Activated naive CD4-positive, alpha-beta T cell treated with anti-CD3 and anti-CD28 coated beads for 36 hours (primary cell): ENCODE data around the gene FEM1C. TPM values are rescaled to one million over a fixed set of nuclear protein-coding genes. Genes with fewer than 3 reads are reported as not detected.

Experiments used
- CTCF ChIA-PET: fragments of 350-600 bp; sonication (Branson Sonifier 250); formaldehyde crosslinking; loops from one replicate; lab custom pipeline; 2021; ENCODE audit warnings: antibody characterized with exemption; lab: Charles Lee
- DNase-seq: peaks from one replicate; pipeline ENCODE4 v3.0.0-alpha.2; 2020
- H3K27ac Mint-ChIP-seq: one replicate; pipeline ENCODE4 v1.8.0; 2021; ENCODE audit warnings: mild to moderate bottlenecking, mixed read lengths
- H3K27me3 Mint-ChIP-seq: one replicate; pipeline ENCODE4 v1.8.0; 2021; ENCODE audit warnings: low read depth, mixed read lengths
- H3K36me3 Mint-ChIP-seq: one replicate; pipeline ENCODE4 v1.8.0; 2021; ENCODE audit warnings: low read depth, mixed read lengths
- H3K4me1 Mint-ChIP-seq: one replicate; pipeline ENCODE4 v1.8.0; 2021; ENCODE audit warnings: low read depth, mixed read lengths
- H3K4me3 Mint-ChIP-seq: one replicate; pipeline ENCODE4 v1.8.0; 2021; ENCODE audit warnings: mild to moderate bottlenecking, moderate library complexity, mixed read lengths
- H3K9me3 Mint-ChIP-seq: one replicate; pipeline ENCODE4 v1.8.0; 2021; ENCODE audit warnings: mixed read lengths
- intact Hi-C: fragments of 100-400 bp; cut with micrococcal nuclease; formaldehyde crosslinking; loops from one replicate; pipeline ENCODE4 v1.15.1; 2023
- total RNA-seq, 2 experiments: library from RNA; stranded (reverse); gene quantifications; one replicate each; pipeline ENCODE4 v1.2.3, GENCODE V29; 2021

FEM1C gene
- total RNA-seq, 2 experiments from 2014 or later: 9.7 to 10.0 TPM

DNA sequence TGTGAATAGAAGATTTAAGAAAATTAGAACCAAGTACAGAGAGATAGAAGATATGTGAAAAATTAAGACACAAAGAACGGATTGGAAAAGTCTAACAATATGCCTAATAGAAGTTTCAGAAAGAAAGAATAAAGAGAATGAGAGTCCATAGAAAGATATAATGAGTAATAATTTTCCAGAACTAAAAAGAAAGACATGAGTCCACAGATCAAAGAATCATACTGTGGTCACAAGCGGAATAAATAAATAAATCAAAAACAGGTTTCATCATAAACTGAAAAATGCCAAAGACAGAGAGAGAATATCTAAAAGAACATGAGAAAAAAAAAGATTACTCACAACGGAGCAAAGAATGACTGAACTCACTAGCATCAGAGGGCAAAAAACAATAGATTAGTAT, 32.9 kb downstream of the FEM1C start:
- Mint-ChIP-seq H3K4me1 (no peaks in the 10 kb centered on the region), H3K36me3 (no peaks in the 10 kb centered on the region), H3K4me3 (no peak overlapping the region), H3K27me3 (no peaks in the 10 kb centered on the region), H3K9me3 (peaks cover 2% of the 10 kb centered on the region), H3K27ac (no peak overlapping the region)
- DNase-seq: no peak
- intact Hi-C loops: no loop called here
- CTCF ChIA-PET: no interaction called here

DNA sequence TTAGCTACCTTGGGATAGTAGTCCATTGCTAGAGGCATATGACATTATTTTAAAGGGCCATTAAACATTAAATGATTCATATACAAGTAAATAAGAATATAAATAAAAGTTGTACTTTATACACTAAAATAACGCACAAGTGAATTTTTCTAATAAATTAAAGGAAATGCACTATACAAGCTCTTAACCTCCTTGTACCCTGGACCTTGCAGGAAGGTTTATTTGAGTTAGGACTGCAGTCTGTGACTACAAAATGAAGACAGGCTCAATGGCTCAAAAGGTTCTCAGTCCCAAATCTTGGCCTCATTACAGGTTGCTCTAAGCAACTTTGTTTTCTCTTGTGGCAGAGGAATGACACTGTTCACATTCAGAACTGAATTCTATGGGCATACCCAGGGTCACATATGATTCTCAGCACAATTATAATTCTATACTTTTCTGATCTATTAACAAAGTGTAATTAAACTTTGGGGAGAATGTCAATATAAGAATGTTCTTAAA, 34.4 kb downstream of the FEM1C start:
- CTCF ChIA-PET: no interaction called here
- Mint-ChIP-seq H3K4me1 (no peaks in the 10 kb centered on the region), H3K9me3 (peaks cover 2% of the 10 kb centered on the region), H3K36me3 (no peaks in the 10 kb centered on the region), H3K27me3 (no peaks in the 10 kb centered on the region), H3K4me3 (no peak overlapping the region), H3K27ac (no peak overlapping the region)
- intact Hi-C loops: no loop called here
- no peak for DNase-seq

DNA sequence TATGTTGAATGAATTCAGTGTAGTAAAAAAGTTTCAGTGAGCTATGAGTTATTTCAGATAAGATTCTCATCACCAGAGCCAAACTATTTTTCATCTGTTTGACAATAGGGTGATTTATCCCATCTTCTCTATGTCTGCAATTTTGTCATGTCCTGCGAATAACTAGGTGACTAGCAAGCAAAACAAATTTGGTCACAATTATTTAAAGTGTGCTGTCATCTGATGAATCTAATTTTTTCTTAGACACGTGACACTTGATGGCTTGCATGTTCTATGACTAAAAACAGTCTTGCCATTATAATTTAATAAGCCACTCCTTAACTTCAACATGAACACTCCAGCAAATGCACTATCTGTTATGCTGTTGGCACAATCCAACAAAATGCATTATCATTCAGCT, 35.0 kb downstream of the FEM1C start:
- H3K4me3 Mint-ChIP-seq: no peak overlapping the region
- no peaks in the 10 kb centered on the region for H3K36me3 Mint-ChIP-seq
- H3K27ac Mint-ChIP-seq: no peak overlapping the region
- no peaks in the 10 kb centered on the region for H3K27me3 Mint-ChIP-seq
- intact Hi-C loops: no loop called here
- no peaks in the 10 kb centered on the region for H3K4me1 Mint-ChIP-seq
- H3K9me3 Mint-ChIP-seq: peaks cover 2% of the 10 kb centered on the region
- DNase-seq: no peak
- CTCF ChIA-PET: no interaction called here

DNA sequence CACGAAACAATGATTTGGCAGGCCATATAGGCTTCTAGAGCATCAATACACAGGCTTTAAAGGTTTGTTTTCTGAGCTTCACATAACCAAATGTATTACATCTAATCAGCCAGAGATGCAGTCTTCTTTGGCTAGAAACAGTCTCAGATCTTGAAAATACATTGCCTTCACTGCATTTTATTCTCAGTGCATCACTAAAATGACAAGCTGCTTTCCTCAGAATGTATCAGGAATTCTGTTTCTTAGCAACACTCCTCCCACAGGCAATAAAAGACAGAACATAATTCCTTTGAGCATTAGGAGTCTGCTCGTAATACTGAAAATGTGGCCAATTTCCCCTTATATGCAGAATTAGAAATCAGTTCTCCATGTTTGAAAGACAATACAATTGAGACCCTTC, 36.9 kb downstream of the FEM1C start:
- Mint-ChIP-seq H3K4me3 (no peak overlapping the region), H3K27ac (no peak overlapping the region), H3K4me1 (no peaks in the 10 kb centered on the region), H3K27me3 (peaks cover under 1% of the 10 kb centered on the region), H3K9me3 (peaks cover 3% of the 10 kb centered on the region), H3K36me3 (no peaks in the 10 kb centered on the region)
- no peak for DNase-seq
- CTCF ChIA-PET: interaction anchor here (0.5 kb wide), 1 partner anchor 263 kb away, joined by 5 read pairs; no protein-coding TSS in a partner anchor
- intact Hi-C loops: no loop called here

DNA sequence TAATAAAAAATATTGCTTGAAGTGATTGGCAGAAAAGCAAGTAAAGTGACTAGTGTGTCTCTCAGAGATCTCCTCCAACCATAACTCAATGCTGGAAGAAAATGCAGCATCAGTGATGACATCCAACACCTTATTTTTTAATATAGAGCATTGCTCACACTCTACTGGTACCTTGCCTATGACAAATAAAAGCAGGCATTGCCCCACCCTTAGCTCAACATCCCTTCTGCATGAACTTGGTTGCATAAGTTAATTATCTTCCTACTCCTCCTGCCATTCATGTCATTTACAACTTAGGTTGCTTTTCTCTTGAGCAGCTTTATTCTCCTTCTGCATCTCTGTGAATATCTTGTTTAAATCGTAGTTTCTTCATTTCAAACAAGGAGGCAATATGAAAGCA, 41.2 kb downstream of the FEM1C start:
- Mint-ChIP-seq H3K4me3 (no peak overlapping the region), H3K9me3 (peaks cover 1% of the 10 kb centered on the region), H3K36me3 (no peaks in the 10 kb centered on the region), H3K27ac (no peak overlapping the region), H3K27me3 (peaks cover 2% of the 10 kb centered on the region), H3K4me1 (no peaks in the 10 kb centered on the region)
- CTCF ChIA-PET: no interaction called here
- intact Hi-C loops: no loop called here
- no peak for DNase-seq

DNA sequence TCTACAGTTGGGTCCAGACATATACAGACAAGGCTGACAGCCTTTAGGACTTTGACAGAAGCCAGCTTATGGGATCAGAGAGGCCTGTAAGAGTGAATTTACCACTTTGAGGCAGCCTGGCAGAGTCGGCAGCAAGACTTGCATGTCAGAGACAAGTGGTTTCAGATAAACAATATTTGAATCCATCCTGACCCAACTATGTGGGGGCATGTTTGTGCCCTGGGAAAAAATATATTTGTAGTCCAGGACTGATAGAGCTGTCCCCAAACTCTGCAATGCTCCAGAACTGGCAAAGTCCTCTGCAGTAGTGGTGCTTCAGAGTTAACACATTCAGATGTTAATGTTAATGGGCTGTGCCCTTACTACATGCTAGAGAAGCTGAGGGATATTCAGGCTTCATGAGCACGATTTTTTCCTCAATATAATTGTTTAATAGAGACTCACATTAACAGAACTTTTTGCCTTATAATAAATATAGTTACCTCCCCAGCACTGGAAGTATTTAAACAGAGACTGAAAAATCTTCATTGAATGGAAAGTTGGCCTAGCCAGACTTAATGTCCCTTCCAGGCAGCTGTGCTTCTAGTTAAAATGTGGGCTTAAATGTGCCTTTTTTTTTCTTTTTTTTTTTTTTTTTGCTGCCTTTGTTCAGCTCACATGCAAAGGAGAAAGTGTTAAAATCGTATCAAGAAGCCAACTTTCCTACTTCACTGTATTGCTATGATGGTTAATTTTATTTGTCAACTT, 42.9 kb downstream of the FEM1C start:
- intact Hi-C loops: no loop called here
- DNase-seq: no peak
- CTCF ChIA-PET: no interaction called here
- peaks cover 1% of the 10 kb centered on the region for H3K9me3 Mint-ChIP-seq
- no peak overlapping the region for H3K27ac Mint-ChIP-seq
- no peak overlapping the region for H3K4me3 Mint-ChIP-seq
- H3K27me3 Mint-ChIP-seq: peaks cover 9% of the 10 kb centered on the region
- H3K4me1 Mint-ChIP-seq: no peaks in the 10 kb centered on the region
- H3K36me3 Mint-ChIP-seq: no peaks in the 10 kb centered on the region

DNA sequence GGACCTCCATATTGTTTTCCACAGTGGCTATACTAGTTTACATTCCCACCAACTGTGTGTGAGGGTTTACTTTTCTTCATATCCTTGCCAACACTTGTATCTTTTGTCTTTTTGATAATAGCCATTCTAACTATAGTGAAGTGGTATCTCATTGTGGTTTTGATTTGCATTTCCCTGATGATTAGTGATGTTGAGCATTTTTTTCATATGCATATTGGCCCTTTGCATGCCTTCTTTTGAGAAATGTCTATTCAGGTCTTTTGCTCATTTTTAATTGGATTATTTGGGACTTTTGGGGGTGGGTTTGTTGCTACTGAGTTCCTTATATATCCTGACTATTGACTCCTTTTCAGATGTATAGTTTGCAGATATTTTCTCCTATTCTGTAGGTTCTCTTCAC, 44.4 kb downstream of the FEM1C start:
- Mint-ChIP-seq H3K4me1 (no peaks in the 10 kb centered on the region), H3K36me3 (no peaks in the 10 kb centered on the region), H3K9me3 (peaks cover 1% of the 10 kb centered on the region), H3K4me3 (no peak overlapping the region), H3K27me3 (peaks cover 15% of the 10 kb centered on the region), H3K27ac (no peak overlapping the region)
- intact Hi-C loops: no loop called here
- no peak for DNase-seq
- CTCF ChIA-PET: no interaction called here

DNA sequence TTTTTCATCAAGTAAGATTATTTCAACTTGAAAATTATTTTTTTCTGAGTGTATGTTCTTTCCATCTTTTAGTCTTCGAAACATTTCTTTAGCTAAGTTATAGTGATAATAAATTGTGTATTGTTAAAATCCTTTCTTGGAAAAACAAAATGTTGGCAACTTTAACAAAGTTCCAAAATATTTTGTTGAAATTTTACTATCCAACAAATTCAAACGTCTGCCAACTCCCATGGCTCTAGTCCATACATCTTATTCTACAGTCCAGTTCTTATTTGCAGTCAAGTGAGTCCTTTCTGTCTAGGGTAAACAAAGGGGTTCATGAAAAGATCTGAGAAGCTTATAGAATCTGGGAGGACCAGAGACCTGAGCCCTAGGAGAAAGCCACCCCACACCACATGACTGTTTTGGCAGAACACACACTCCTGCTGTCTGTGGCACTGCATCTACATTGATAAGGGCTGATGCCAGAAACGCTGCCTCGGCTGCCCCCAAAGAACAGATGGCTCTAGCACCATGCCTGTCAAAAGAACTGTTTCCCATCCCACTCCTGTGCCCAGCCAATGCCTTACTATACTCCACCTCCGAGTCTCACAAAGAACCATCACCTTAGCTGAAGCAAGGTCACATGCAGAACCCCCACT, 47.5 kb downstream of the FEM1C start:
- no peaks in the 10 kb centered on the region for H3K36me3 Mint-ChIP-seq
- CTCF ChIA-PET: interaction anchor here (0.7 kb wide), 1 partner anchor 336 kb away, joined by 6 read pairs; no protein-coding TSS in a partner anchor
- no peak overlapping the region for H3K4me3 Mint-ChIP-seq
- peaks cover 37% of the 10 kb centered on the region for H3K27me3 Mint-ChIP-seq
- no peak for DNase-seq
- H3K9me3 Mint-ChIP-seq: no peaks in the 10 kb centered on the region
- H3K4me1 Mint-ChIP-seq: no peaks in the 10 kb centered on the region
- H3K27ac Mint-ChIP-seq: no peak overlapping the region
- intact Hi-C loops: no loop called here

DNA sequence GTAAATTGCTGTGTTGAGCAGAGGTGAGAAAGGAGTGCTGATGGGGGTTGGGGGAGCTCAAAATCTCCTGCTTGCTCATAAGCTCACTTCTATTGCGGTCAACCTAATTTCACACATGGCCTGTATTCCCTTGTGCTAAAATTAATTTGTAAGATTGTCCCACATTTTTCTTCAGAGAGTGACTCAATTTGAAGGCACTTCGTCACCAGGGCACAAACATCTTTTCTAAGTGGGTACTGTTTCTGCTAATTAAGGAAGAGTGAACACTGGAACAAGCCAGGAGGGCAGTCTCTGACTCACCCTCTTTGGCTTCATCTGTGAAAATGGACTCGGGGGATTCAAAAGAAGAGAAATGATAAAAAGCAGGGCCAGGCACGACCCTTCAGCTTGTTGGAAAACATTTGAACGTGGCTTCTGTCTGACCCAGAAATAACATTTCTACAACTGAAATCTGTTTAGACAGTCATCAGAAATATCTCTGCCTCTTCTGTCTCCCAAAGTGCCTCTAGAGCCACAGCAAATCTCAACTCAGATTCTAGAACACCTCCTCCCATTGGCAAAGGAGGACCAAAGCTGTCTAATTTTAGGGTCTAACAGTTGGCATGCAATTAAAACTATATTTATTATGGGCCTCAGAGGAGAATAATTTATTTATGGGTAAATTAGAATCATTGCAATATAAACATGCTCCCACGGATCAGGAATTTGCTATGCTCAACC, 49.8 kb downstream of the FEM1C start:
- no peaks in the 10 kb centered on the region for H3K36me3 Mint-ChIP-seq
- no peak overlapping the region for H3K27ac Mint-ChIP-seq
- H3K4me1 Mint-ChIP-seq: peaks cover 6% of the 10 kb centered on the region
- H3K9me3 Mint-ChIP-seq: no peaks in the 10 kb centered on the region
- no peak overlapping the region for H3K4me3 Mint-ChIP-seq
- intact Hi-C loops: no loop called here
- no peak for DNase-seq
- H3K27me3 Mint-ChIP-seq: peaks cover 37% of the 10 kb centered on the region
- CTCF ChIA-PET: no interaction called here

DNA sequence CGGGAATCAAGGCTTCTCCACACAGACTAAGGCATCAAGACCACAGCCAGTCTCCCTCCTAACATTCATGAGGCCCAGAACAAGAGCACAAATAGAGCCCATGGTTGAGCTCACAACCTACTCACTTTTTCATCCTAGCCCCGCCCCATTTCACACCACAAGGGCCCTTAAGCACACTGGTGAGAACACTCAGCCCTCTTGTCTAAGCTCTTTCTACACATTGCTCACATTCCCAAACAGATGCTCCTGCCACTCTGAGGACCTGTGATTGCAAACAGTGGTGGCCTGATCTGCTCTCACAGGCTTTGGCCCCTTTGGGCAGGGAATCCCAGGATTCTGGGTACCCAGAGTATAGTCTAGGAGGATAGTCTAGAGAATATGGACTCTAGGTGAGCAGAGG, 54.0 kb downstream of the FEM1C start:
- H3K9me3 Mint-ChIP-seq: no peaks in the 10 kb centered on the region
- no peak overlapping the region for H3K27ac Mint-ChIP-seq
- peaks cover 29% of the 10 kb centered on the region for H3K27me3 Mint-ChIP-seq
- peaks cover 32% of the 10 kb centered on the region for H3K4me1 Mint-ChIP-seq
- CTCF ChIA-PET: no interaction called here
- DNase-seq: peak; percentile 10
- no peaks in the 10 kb centered on the region for H3K36me3 Mint-ChIP-seq
- intact Hi-C loops: no loop called here
- no peak overlapping the region for H3K4me3 Mint-ChIP-seq

DNA sequence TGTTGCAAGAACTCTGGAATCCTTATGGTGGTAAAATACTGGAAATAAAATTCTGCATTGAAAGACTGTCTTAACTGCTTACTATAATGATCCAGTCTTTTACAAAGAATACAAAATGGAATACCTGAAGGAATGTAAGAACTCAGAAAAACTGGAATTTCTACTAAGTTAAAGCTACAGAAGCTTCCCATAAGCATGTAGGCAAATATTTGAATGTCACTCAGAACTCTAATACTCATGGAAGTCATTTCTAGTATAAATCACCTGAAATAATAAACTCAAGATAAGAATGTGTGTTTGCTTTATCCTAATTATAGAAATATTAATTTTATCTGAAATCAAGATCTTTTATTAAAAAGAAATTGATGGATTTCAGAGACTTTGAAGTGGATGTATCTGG, 54.8 kb downstream of the FEM1C start:
- CTCF ChIA-PET: no interaction called here
- H3K36me3 Mint-ChIP-seq: no peaks in the 10 kb centered on the region
- peaks cover 23% of the 10 kb centered on the region for H3K27me3 Mint-ChIP-seq
- H3K27ac Mint-ChIP-seq: no peak overlapping the region
- H3K4me3 Mint-ChIP-seq: no peak overlapping the region
- H3K9me3 Mint-ChIP-seq: no peaks in the 10 kb centered on the region
- intact Hi-C loops: loop anchor here (10.0 kb wide), 1 partner anchor 355 kb away; the partner anchor contains the start of genes AP3S1 and ATG12
- H3K4me1 Mint-ChIP-seq: peaks cover 36% of the 10 kb centered on the region
- no peak for DNase-seq

DNA sequence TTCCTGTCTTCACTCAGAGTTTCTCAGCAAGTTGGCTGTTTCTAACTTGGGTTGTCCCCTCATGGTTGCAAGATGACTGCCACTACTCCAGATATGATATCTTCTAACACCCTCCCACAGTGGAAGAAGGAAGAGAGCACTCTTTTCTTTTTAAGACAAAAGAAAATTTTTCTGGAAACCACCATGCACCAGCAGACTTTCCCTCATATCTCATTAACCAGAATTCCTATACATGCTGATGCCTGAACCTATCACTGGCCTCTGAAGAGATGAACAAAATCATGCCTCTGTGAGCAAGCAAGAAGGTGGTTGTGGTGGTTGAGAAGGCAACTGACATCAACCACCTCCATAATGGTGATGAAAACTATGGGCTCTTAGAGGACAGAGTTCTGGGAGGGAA, 56.8 kb downstream of the FEM1C start:
- peak; percentile 53 for DNase-seq
- Mint-ChIP-seq H3K9me3 (no peaks in the 10 kb centered on the region), H3K27ac (peak overlapping the region; percentile 64), H3K27me3 (peaks cover 8% of the 10 kb centered on the region), H3K36me3 (no peaks in the 10 kb centered on the region), H3K4me1 (peaks cover 44% of the 10 kb centered on the region), H3K4me3 (no peak overlapping the region)
- intact Hi-C loops: loop anchor here (1.0 to 10.0 kb wide), 6 partner anchors 27 to 357 kb away; partner anchors contain the start of genes AP3S1, ATG12, FEM1C and TICAM2
- CTCF ChIA-PET: interaction anchor here (1.2 kb wide), 1 partner anchor 55 kb away, joined by 3 read pairs; no protein-coding TSS in a partner anchor
